BLaER1 (cell line): ENCODE data around the gene ASTN2.

Experiments used
- H3K27ac ChIP-seq: shearing (Covaris generic); formaldehyde crosslinking; 2 replicates; pipeline ENCODE4 v1.8.1; 2022
- H3K27me3 ChIP-seq: shearing (Covaris generic); formaldehyde crosslinking; 2 replicates; pipeline ENCODE4 v1.8.1; 2022
- H3K36me3 ChIP-seq: shearing (Covaris generic); formaldehyde crosslinking; 2 replicates; pipeline ENCODE4 v1.8.1; 2022
- H3K4me1 ChIP-seq: shearing (Covaris generic); formaldehyde crosslinking; 2 replicates; pipeline ENCODE4 v1.8.1; 2022
- H3K4me2 ChIP-seq: shearing (Covaris generic); formaldehyde crosslinking; 2 replicates; pipeline ENCODE4 v1.8.1; 2022
- H3K4me3 ChIP-seq: shearing (Covaris generic); formaldehyde crosslinking; 2 replicates; pipeline ENCODE4 v1.8.1; 2022
- H3K9ac ChIP-seq: shearing (Covaris generic); formaldehyde crosslinking; 2 replicates; pipeline ENCODE4 v1.8.1; 2022
- H3K9me3 ChIP-seq: shearing (Covaris generic); formaldehyde crosslinking; 2 replicates; pipeline ENCODE4 v1.8.1; 2022
- H4K20me1 ChIP-seq: shearing (Covaris generic); formaldehyde crosslinking; 2 replicates; pipeline ENCODE4 v1.8.1; 2022
- Cebpa-rat ChIP-seq: shearing (Covaris generic); IDR thresholded peaks from 2 replicates; pipeline ENCODE4 v1.8.1; 2022

Gene ASTN2

GRCh38 chr9:117239428-117239827 is 175.4 kb downstream of the ASTN2 start:
- TF ChIP-seq Cebpa-rat, result no peak
- Histone ChIP-seq H3K27ac (no peak overlapping the region), H3K4me3 (no peak overlapping the region), H4K20me1 (no peaks in the 10 kb centered on the region), H3K4me2 (no peak overlapping the region), H3K36me3 (no peaks in the 10 kb centered on the region), H3K9me3 (peaks cover 6% of the 10 kb centered on the region), H3K4me1 (0 out of 2 replicates have a peak, but pooled peaks cover 4% of the 10 kb centered on the region), H3K27me3 (no peaks in the 10 kb centered on the region; the same call in 1 of the 2 replicates), H3K9ac (no peak overlapping the region)

GRCh38 chr9:117234103-117234502 is 180.8 kb downstream of the ASTN2 start:
- Histone ChIP-seq H3K9ac (no peak overlapping the region), H3K4me1 (0 out of 2 replicates have a peak, but pooled peaks cover 4% of the 10 kb centered on the region), H3K36me3 (no peaks in the 10 kb centered on the region), H3K4me3 (no peak overlapping the region), H4K20me1 (no peaks in the 10 kb centered on the region), H3K9me3 (no peaks in the 10 kb centered on the region), H3K27ac (no peak overlapping the region), H3K4me2 (no peak overlapping the region), H3K27me3 (no peaks in the 10 kb centered on the region; the same call in 1 of the 2 replicates)
- no peak for TF ChIP-seq Cebpa-rat

- no peak for TF ChIP-seq Cebpa-rat
- no peak overlapping the region for H3K9ac ChIP-seq
- 0 out of 2 replicates have a peak, but pooled peaks cover 4% of the 10 kb centered on the region for H3K4me1 ChIP-seq
- no peaks in the 10 kb centered on the region; the same call in 1 of the 2 replicates for H3K27me3 ChIP-seq
- no peak overlapping the region for H3K4me3 ChIP-seq
- H3K4me2 ChIP-seq, result no peak overlapping the region
- H4K20me1 ChIP-seq, result no peaks in the 10 kb centered on the region
- H3K27ac ChIP-seq, result no peak overlapping the region
- no peaks in the 10 kb centered on the region for H3K9me3 ChIP-seq
- H3K36me3 ChIP-seq, result no peaks in the 10 kb centered on the region
Observed at GRCh38 chr9:117233016-117233415, 181.8 kb downstream of the ASTN2 start.

DNA sequence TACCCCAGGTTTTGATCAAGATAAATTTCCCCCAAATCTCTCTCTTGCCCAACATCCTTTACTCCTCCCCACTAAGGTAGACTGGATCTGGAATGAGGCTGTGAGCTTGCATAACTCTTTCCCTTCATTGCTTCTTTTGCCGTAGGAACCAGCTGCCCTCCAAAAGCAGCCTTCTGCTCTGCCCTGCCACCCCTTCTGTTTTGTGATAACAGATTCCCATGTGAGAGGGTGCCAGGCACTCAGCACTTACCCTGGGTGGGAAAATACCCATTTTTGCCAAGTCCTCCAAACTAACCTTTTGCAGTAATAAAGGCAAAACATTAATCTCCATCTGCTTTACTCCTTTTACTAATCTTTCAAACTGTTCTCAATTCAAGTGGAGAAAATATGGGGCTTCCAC is 182.6 kb downstream of the ASTN2 start:
- no peak overlapping the region for H3K4me2 ChIP-seq
- H3K9me3 ChIP-seq, result no peaks in the 10 kb centered on the region
- no peak for TF ChIP-seq Cebpa-rat
- H3K4me3 ChIP-seq, result no peak overlapping the region
- H3K4me1 ChIP-seq, result no peaks in the 10 kb centered on the region
- no peaks in the 10 kb centered on the region for H4K20me1 ChIP-seq
- H3K9ac ChIP-seq, result no peak overlapping the region
- H3K36me3 ChIP-seq, result no peaks in the 10 kb centered on the region
- H3K27ac ChIP-seq, result no peak overlapping the region
- H3K27me3 ChIP-seq, result no peaks in the 10 kb centered on the region; the same call in 1 of the 2 replicates

GRCh38 chr9:117231012-117231411 is 183.8 kb downstream of the ASTN2 start:
- Histone ChIP-seq H3K4me2 (no peak overlapping the region), H3K27ac (no peak overlapping the region), H3K9me3 (no peaks in the 10 kb centered on the region), H3K36me3 (no peaks in the 10 kb centered on the region), H4K20me1 (no peaks in the 10 kb centered on the region), H3K9ac (no peak overlapping the region), H3K4me1 (no peaks in the 10 kb centered on the region), H3K4me3 (no peak overlapping the region), H3K27me3 (no peaks in the 10 kb centered on the region; the same call in 1 of the 2 replicates)
- TF ChIP-seq Cebpa-rat, result no peak

DNA sequence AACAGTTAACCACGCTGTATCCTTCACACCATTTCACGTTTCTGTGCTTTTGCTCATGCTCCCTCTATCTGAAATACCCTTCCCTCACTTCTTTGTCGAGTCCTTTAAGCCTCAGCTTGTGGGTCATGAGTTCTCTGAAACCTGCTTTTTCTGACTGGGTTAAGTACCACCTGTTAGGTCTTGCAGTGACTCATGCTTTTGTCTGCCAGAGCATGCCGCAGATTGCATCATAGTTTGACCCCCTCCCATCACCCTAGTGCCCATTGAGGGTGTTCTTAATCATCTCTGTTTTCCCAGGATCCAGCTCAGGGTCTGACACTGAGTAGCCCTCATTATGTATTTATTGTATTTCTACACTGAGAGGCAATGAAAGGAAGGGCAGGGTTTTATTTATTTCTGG is 190.2 kb downstream of the ASTN2 start:
- 0 out of 2 replicates have a peak, but pooled peaks have one; percentile 10 for TF ChIP-seq Cebpa-rat
- Histone ChIP-seq H3K36me3 (no peaks in the 10 kb centered on the region), H3K27ac (no peak overlapping the region), H3K4me3 (no peak overlapping the region), H4K20me1 (no peaks in the 10 kb centered on the region), H3K4me2 (no peak overlapping the region), H3K9me3 (no peaks in the 10 kb centered on the region), H3K9ac (no peak overlapping the region), H3K27me3 (no peaks in the 10 kb centered on the region), H3K4me1 (no peaks in the 10 kb centered on the region)

GRCh38 chr9:117218951-117219350 is 195.9 kb downstream of the ASTN2 start:
- no peak for TF ChIP-seq Cebpa-rat
- Histone ChIP-seq H3K4me3 (no peak overlapping the region), H3K9me3 (no peaks in the 10 kb centered on the region), H3K27me3 (no peaks in the 10 kb centered on the region), H3K4me1 (no peaks in the 10 kb centered on the region), H3K4me2 (no peak overlapping the region), H3K36me3 (no peaks in the 10 kb centered on the region), H4K20me1 (no peaks in the 10 kb centered on the region), H3K27ac (no peak overlapping the region), H3K9ac (no peak overlapping the region)

GRCh38 chr9:117214416-117214815 is 200.4 kb downstream of the ASTN2 start:
- TF ChIP-seq Cebpa-rat, result no peak
- no peak overlapping the region for H3K9ac ChIP-seq
- H3K4me3 ChIP-seq, result no peak overlapping the region
- H3K9me3 ChIP-seq, result no peaks in the 10 kb centered on the region
- H3K4me1 ChIP-seq, result no peaks in the 10 kb centered on the region
- H3K27ac ChIP-seq, result no peak overlapping the region
- H3K27me3 ChIP-seq, result no peaks in the 10 kb centered on the region
- no peak overlapping the region for H3K4me2 ChIP-seq
- H3K36me3 ChIP-seq, result no peaks in the 10 kb centered on the region
- H4K20me1 ChIP-seq, result no peaks in the 10 kb centered on the region

DNA sequence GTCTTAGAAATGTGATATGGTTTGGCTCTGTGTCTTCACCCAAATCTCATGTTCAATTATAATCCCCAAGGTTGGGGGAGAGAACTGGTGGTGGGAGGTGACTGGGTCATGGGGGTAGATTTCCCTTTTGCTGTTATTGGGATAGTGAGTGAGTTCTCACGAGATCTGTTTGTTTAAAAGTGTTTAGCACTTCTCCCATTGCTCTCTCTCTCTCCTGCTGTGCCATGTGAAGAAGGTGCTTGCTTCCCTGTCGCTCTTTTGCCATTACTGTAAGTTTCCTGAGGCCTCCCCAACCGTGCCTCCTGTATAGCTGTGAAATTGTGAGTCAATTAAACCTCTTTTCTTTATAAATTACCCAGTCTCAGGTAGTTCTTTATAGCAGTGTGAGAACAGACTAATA is 203.6 kb downstream of the ASTN2 start:
- no peaks in the 10 kb centered on the region for H3K27me3 ChIP-seq
- H3K27ac ChIP-seq, result no peak overlapping the region
- no peaks in the 10 kb centered on the region for H3K36me3 ChIP-seq
- no peak overlapping the region for H3K9ac ChIP-seq
- H3K4me1 ChIP-seq, result no peaks in the 10 kb centered on the region
- H4K20me1 ChIP-seq, result no peaks in the 10 kb centered on the region
- no peak overlapping the region for H3K4me2 ChIP-seq
- TF ChIP-seq Cebpa-rat, result no peak
- peaks cover 18% of the 10 kb centered on the region; the same call in 1 of the 2 replicates for H3K9me3 ChIP-seq
- H3K4me3 ChIP-seq, result no peak overlapping the region

- no peaks in the 10 kb centered on the region for H4K20me1 ChIP-seq
- peaks cover 18% of the 10 kb centered on the region; the same call in 1 of the 2 replicates for H3K9me3 ChIP-seq
- H3K27me3 ChIP-seq, result no peaks in the 10 kb centered on the region
- no peak overlapping the region for H3K4me2 ChIP-seq
- no peak overlapping the region for H3K27ac ChIP-seq
- no peak for TF ChIP-seq Cebpa-rat
- no peak overlapping the region for H3K4me3 ChIP-seq
- no peaks in the 10 kb centered on the region for H3K4me1 ChIP-seq
- H3K36me3 ChIP-seq, result no peaks in the 10 kb centered on the region
- no peak overlapping the region for H3K9ac ChIP-seq
Observed at GRCh38 chr9:117205806-117206205, 209.1 kb downstream of the ASTN2 start.

DNA sequence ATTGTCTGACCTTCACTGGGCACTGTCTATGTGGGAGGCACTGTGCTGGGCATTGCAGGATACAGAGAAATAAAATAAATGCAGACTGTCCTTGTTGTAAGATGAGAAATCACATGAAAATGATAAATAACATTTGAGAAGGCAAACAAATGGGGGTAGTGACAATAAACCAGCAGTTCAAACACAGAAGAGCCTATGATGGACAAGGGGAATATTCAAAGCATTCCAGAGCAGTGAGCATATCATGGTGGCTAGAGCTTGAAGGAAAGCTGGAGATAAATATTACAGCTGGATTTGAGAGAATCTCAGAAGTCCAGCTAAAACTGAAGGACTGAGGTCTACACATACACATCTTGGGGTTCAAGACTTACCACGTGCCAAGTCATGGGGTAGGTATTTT is 209.9 kb downstream of the ASTN2 start:
- H3K4me1 ChIP-seq, result no peaks in the 10 kb centered on the region
- no peak for TF ChIP-seq Cebpa-rat
- H3K27ac ChIP-seq, result no peak overlapping the region
- no peaks in the 10 kb centered on the region for H3K27me3 ChIP-seq
- H3K9me3 ChIP-seq, result peaks cover 18% of the 10 kb centered on the region; the same call in 1 of the 2 replicates
- H3K9ac ChIP-seq, result no peak overlapping the region
- H4K20me1 ChIP-seq, result no peaks in the 10 kb centered on the region
- H3K36me3 ChIP-seq, result no peaks in the 10 kb centered on the region
- no peak overlapping the region for H3K4me3 ChIP-seq
- no peak overlapping the region for H3K4me2 ChIP-seq
